NCI-H1930 (cell line): ENCODE results near the gene CELF1.
"Not testable (repeated sequence)": the region's sequence is repeated elsewhere in the genome, so short reads cannot be mapped to it uniquely, and the experiment has no call there.

Source experiments
- DNase-seq, 2 experiments: peaks; one replicate each; lab custom pipeline; 2025; lab: John Stamatoyannopoulos, UW

CELF1 gene

DNA sequence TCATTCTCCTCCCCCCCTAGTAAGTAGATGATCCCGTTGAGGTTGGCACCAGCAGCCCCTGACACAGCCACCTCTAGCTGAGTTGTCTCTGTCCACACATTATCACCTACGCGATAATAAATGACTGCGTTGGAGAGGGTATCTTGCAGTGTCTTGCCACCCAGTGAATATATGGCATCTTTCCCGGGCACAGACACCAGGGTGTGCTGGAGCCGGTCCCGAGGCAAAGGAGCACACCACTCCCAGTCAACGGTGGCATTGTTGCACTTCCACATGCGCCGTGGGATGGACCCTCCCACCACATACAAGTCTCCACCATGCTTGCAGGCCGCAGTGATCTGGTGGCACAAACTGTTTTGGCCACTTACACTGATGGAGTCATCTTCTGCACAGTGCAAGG, 20.4 kb upstream of the CELF1 start:
- no peak for DNase-seq

DNA sequence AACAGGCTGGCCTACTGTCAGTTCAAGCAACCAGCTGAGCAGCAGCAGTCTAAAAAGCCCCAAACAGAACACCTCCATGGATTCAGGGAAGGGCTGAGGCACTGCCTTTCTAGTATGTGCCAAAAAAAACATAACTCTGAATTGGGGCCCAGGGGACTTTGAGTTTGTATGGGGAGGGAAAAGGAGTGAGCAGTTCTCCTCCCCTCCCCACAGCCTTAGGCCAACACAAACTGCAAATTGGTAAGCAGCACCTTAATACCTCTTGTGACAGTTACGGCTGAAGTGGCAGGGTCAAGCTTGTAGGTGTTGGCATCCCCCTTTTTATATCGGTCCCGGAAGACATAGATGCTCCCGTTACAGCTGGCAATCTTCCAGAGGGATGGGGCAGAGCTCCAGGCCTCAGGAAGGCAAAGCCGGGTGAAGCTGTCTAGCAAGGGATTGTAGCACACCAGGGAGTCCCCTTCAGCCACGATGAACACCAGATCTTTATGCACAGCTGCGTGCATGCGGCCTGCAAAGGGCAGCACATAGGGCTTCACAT, 19.9 kb upstream of the CELF1 start:
- DNase-seq, result no peak

- DNase-seq, result no peak
Observed at GRCh38 chr11:47571895-47572294, 19.0 kb upstream of the CELF1 start.

DNA sequence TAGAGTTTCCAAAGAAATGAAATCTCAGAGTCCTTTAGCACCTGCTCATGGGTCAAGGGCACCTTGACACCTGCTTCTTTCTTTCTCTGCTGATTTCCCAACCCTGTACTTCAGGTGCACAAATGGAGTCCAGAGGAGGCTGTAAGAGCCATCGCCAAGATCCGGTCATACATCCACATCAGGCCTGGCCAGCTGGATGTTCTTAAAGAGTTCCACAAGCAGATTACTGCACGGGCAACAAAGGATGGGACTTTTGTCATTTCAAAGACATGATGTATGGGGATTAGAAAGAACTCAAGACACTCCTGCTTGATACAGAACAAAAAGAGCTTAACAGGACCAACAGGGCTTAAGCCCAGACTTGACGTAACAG, 18.4 kb upstream of the CELF1 start:
- DNase-seq, result no peak

DNA sequence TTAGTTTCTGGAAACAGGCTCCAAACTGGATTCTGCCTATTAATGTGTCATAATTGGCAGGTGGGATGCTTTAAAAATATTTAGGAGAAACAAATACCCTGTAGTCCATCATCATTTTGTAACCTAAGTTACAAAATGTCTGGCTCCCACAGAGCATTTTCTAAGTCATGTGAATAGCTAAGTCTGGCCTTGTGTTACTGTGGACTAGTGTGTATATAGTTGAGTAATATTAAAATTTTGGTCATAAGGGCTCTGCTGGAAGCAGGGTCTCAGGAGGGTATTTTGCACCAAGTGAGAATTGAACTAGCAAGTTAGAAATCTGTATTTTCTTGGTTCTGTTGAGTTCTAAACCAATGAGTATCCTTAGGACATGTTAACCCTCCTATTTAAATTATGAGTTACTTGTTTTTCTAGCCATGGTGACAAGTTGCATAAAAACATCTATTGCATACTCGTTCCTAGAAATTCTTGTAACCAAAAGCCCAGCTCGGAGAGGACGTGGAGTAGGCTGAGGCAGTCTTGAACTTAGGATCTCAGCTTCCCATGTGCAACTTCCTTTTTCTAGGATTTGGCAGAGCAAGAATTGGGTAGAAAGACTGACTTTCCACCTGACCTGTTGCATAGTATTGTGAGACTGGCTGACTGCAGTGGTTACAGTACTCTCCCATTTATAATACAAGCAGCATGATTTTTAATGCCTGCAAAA, 17.9 kb upstream of the CELF1 start:
- DNase-seq, result no peak

- no peak for DNase-seq
Observed at GRCh38 chr11:47569646-47570045, 16.7 kb upstream of the CELF1 start.

- no peak for DNase-seq
Observed at GRCh38 chr11:47566149-47566698, 13.3 kb upstream of the CELF1 start.

DNA sequence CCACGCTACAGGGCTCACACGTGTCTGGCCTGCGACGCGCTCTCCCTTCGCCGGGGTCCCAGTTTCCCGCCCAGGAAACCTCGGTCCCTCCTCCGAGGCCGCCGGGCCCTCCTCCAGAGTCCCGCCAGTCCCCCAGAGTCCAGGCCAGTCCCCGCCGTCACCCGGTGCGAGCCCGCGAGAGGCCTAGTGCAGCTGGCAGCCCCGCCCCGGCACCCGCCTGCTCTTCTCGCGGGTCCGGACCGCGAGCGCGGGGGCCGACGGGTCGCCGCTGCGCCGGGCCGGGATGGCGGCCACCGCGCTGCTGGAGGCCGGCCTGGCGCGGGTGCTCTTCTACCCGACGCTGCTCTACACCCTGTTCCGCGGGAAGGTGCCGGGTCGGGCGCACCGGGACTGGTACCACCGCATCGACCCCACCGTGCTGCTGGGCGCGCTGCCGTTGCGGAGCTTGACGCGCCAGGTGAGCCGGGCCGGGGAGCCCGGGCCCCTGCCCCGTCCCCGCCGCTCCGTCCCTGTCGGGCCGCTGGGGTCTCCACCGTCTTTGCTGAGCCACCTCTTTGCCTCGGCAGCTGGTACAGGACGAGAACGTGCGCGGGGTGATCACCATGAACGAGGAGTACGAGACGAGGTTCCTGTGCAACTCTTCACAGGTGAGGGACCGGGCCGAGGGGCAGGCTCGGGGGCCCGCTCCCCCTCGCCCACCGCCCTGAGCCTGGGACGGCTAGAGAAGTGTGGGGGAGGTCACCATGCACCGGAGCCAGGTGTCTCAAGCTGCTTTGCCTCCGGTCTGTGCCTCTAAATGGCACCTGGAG, 12.6 kb upstream of the CELF1 start, which contains the start of gene PTPMT1:
PTPMT1 (plus strand) TSS at position 260 of the 809 bp plus-strand sequence; CDS start at position 284, 24 bp downstream.
- DNase-seq, result peak; percentile 61

DNA sequence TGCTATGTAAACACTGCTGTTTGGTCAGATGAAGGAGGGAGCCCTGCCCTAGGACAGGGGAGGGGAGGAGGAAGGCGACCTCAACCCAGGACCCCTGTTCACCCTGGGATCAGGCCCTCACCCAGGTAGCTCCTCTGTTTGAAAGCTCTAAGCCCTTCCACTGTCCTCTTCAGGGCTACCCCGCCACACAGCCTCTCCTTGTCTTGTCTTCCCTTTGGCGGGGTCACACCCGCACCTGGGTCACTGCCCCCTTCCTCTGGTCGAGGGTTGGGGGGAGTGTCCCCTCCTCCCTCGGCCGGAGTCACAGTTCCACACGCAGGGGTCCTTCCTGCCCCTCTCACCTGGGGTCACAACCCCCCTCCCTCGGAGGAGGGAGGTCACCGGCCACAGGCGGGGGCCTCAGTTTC, 12.0 kb upstream of the CELF1 start:
- no peak for DNase-seq

GRCh38 chr11:47564366-47564765, 11.4 kb upstream of the CELF1 start:
- not testable (repeated sequence) for DNase-seq

- DNase-seq, result not testable (repeated sequence)
Observed at GRCh38 chr11:47562393-47562792, 9.5 kb upstream of the CELF1 start.

DNA sequence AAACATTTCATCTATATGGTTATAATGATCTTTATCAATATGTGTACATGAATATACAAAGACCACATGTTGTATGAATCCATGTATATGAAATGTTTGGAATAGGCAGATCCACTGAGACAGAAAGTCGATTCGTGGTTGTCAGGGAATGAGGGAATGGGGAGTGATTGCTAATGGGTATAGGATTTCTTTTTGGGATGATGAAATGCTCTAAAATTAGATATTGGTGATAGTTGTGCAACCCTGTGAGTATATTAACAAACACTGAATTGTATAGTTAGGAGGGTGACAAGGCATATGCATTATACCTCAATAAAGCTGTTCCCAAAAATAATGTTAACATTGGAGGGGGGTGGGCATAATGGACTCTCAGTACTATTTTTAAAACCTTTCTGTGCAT, 7.5 kb upstream of the CELF1 start:
- no peak for DNase-seq

- no peak for DNase-seq
Observed at GRCh38 chr11:47558695-47559094, 5.8 kb upstream of the CELF1 start.

DNA sequence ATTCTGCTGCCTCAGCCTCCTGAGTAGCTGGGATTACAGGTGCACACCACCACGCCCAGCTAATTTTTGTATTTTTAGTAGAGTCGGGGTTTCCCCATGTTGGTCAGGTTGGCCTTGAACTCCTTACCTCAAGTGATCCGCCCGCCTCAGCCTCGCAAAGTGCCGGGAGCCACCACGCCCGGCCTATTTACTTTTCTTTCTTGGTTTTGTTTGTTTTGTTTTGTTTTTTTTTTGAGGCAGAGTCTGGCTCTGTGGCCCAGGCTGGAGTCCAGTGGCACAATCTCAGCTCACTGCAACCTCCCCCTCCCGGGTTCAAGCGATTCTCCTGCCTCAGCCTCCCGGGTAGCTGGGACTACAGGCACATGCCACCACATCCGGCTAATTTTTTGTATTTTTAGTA, 4.1 kb upstream of the CELF1 start:
- not testable (repeated sequence) for DNase-seq

- no peak for DNase-seq
Observed at GRCh38 chr11:47553406-47553743, 443 bp upstream of the CELF1 start.

GRCh38 chr11:47552056-47552565, 821 bp downstream of the CELF1 start:
- DNase-seq, result no peak

DNA sequence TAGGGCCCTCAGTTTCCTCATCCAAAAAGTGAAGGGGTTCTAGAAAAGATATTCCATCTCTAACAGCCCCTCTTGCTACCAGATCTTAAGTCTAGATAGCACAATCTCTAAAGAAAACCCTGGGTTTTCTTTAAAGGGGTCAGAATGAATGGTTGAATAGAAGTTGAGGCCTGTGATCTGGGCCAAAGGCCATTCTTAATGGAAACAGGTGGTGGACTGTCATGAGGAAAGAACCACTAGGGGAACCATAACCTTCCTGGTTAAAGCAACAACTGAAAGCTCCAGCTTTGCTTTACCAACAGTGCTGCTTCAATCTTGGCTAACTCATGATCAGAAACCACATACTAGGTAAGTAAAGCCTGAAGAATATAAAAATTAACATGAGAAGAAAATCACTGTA, 1.8 kb downstream of the CELF1 start:
- DNase-seq, result no peak

DNA sequence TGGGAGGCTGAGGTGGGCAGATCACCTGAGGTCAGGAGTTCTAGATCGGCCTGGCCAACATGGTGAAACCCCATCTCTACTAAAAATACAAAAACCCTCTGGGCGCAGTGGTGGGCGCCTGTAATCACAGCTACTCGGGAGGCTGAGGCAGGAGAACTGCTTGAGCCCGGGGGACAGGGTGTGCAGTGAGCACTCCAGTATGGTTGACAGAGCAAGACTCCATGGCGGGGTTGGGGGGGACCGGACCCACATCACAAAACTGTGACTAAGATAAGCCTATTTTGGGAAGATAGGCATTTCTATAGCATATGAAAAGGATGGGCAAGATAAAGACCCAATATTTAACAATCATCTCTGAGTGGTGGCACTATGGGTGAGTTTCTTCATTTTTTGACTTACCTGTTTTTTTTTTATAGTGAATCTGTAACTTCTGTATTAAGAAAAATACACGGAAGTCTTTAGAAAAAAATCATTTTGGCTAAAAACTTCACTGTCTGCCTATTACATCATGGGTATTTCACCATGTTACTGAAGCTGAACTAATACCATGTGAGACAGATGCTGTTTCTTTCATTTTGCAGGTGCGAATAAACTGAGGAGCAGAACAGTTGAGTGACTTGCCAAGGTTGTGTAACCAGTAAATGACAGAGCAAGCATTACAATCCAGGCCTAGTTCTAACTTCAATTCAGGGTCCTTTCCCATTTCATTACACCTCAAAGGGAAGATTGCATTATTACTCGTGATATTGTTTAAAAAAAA, 2.5 kb downstream of the CELF1 start:
- no peak for DNase-seq

- DNase-seq, result not testable (repeated sequence)
Observed at GRCh38 chr11:47546274-47546673, 6.7 kb downstream of the CELF1 start.

DNA sequence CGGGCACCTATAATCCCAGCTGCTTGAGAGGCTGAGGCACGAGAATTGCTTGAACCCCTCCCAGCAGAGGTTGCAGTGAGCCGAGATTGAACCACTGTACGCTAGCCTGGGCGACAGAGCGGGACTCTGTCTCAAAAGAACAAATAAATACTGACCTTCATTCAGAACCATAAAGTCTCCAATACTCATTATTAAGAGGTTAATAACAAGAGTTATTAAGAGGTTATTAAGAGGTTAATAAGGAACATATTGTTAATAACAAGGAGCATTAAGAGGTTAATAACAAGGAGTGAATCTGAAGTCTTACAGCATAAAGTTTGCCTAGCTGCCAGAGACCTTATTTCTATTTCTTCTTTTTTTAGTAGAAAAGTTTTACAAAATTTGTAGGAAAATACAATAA, 7.6 kb downstream of the CELF1 start:
- DNase-seq, result no peak

DNA sequence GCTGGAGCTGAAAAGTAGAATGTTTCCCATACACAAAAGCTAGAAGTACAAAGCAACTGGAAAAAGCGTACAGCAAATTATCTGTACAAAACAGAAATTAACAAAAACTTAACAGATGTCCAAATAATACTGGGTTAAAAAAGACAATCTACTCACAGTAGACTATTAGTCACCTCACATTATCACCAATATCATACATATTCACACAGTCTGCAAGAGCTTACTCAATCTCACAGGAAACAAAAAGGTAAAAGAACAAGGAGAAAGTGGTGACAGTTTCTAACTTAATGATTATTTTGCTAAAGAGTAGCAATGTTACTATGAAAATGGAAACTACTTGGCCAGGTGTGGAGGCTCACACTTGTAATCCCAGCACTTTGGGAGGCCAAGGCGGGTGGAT, 11.9 kb downstream of the CELF1 start:
- no peak for DNase-seq

DNA sequence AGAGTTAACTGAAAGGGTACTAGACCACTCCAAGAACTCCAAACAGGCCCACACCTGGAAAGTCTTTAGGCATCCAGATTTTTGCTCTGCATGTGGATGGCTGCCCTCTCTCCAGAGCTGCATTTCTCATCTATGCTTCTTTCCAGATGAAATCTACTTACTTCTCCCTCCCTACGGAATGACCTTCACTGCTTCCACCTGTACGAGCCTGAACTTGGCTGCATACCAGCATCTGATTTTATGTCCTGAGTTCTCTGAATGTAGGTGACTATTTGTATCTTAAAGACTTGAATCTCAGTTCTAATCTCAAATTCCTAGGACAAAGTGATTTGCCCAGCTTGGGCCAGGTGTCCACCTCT, 13.3 kb downstream of the CELF1 start:
- DNase-seq, result no peak
